ENCODE data around the gene ZNF473. TPM values are rescaled to one million over a fixed set of nuclear protein-coding genes. Genes with fewer than 3 reads are reported as not detected.
A peak's percentile ranks its signal among the peaks of the same experiment; 100 is the strongest.

ZNF473 gene
- total RNA-seq, 1 donor, result 7.3 TPM

- DNase-seq (ENCODE audit: low read depth), result peak; percentile 53
- peak; percentile 96 for TF ChIP-seq CTCF (IDR thresholded peaks at IDR 0.05; ENCODE audit: insufficient read depth, low read depth, low read length)
Observed at GRCh38 chr19:49983645-49984229, 42.1 kb upstream of the ZNF473 start.

GRCh38 chr19:49984491-49984890 is 41.3 kb upstream of the ZNF473 start:
- no peak for DNase-seq (ENCODE audit: low read depth)
- no peak overlapping the region for H3K4me3 ChIP-seq (ENCODE audit: low read depth, low read length)

More at GRCh38 chr19:49983645-49984229, 42.1 kb upstream of the ZNF473 start:
- no peak overlapping the region for H3K4me3 ChIP-seq (ENCODE audit: low read depth, low read length)

DNA sequence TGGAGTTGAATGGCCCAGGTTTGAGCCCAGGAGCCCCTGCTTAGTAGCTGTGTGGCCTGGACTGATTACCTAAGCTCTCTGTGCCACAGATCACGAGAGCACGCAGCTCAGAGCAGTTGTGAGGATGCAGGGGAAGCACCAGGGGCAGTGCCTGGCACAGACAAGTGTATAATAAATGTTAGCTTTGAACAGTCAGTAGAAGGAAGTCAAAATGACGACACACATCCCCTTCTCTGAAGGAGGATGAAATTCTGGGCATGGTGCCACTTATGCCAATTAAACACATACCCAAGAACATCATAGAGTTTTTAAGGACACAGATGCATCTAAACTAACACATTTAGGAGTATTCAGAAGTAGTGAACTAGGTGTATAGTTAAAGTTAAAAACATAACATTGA is 39.9 kb upstream of the ZNF473 start:
- no peak for DNase-seq (ENCODE audit: low read depth)
- TF ChIP-seq CTCF (IDR thresholded peaks at IDR 0.05; ENCODE audit: insufficient read depth, low read depth, low read length), result no peak
- no peak overlapping the region for H3K4me3 ChIP-seq (ENCODE audit: low read depth, low read length)

More at GRCh38 chr19:49984491-49984890, 41.3 kb upstream of the ZNF473 start:
- no peak for TF ChIP-seq CTCF (IDR thresholded peaks at IDR 0.05; ENCODE audit: insufficient read depth, low read depth, low read length)

- no peak for TF ChIP-seq CTCF (IDR thresholded peaks at IDR 0.05; ENCODE audit: insufficient read depth, low read depth, low read length)
- no peak for DNase-seq (ENCODE audit: low read depth)
- H3K4me3 ChIP-seq (ENCODE audit: low read depth, low read length), result no peak overlapping the region
Observed at GRCh38 chr19:49986354-49986753, 39.5 kb upstream of the ZNF473 start.

DNA sequence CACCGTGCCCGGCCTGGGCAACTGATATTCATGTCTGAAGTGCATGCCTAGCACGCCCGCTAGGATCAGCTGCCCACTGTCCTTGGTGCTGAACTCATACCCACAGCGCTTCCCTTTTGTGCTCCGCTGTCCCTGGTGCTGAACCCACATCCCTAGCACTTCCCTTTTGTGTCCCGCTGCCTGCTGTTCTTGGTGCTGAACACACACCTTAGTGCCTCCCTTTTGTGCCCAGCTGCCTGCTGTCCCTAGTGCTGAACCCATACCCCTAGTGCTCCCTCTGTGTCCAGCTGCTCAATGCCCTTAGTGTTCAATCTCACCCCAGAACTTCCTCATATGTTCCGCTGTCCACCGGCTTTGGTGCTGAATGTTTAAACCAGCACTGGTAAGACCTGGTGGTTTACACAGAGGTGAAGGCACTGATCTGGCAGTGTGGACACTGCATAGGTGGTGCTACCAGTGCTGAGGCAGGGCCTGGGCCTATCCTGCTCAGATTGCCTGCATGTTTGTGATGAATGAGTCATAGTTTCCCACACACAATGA is 38.6 kb upstream of the ZNF473 start:
- H3K4me3 ChIP-seq (ENCODE audit: low read depth, low read length), result no peak overlapping the region
- DNase-seq (ENCODE audit: low read depth), result peak; percentile 94
- TF ChIP-seq CTCF (IDR thresholded peaks at IDR 0.05; ENCODE audit: insufficient read depth, low read depth, low read length), result peak; percentile 16

- DNase-seq (ENCODE audit: low read depth), result no peak
- no peak for TF ChIP-seq CTCF (IDR thresholded peaks at IDR 0.05; ENCODE audit: insufficient read depth, low read depth, low read length)
- no peak overlapping the region for H3K4me3 ChIP-seq (ENCODE audit: low read depth, low read length)
Observed at GRCh38 chr19:49988007-49988406, 37.8 kb upstream of the ZNF473 start.

DNA sequence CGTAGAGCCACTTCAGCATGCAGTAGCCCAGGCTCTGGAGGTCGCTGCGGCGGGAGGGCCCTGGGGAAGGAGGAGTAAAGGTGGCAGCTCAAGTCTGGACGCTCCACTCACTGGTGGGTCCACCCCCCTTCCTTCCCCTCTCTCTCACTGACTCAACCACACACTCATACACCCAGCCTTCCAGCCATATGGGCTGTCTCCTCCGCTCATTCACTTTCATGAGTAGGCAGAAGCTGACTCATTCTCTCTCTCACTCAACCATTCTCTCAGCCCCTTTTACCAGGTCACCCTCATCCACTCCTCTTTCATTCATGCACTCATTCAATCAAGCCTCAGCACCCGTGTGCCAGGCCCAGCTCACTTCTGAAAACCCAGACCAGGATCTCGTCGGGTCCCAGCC is 37.4 kb upstream of the ZNF473 start:
- DNase-seq (ENCODE audit: low read depth), result no peak
- TF ChIP-seq CTCF (IDR thresholded peaks at IDR 0.05; ENCODE audit: insufficient read depth, low read depth, low read length), result no peak
- H3K4me3 ChIP-seq (ENCODE audit: low read depth, low read length), result no peak overlapping the region

Data from fibroblast of villous mesenchyme (primary cell).